ENCODE results near the gene ARSA.

ARSA gene

GRCh38 chr22:50583294-50583861 is 44.6 kb downstream of the ARSA start:
- H3K27ac ChIP-seq: peak overlapping the region; percentile 92
- DNase-seq (ENCODE audit: low read depth, low spot score): no peak

GRCh38 chr22:50582493-50583293 is 45.3 kb downstream of the ARSA start, which contains the start of gene CHKB:
CHKB (minus strand) TSS chr22:50582849; CDS start chr22:50582781, 68 bp downstream.
- DNase-seq (ENCODE audit: low read depth, low spot score): peak; percentile 84
- peak within 1 kb of the TSS; percentile 92 for H3K27ac ChIP-seq

- no peak for DNase-seq (ENCODE audit: low read depth, low spot score)
- peak overlapping the region; percentile 92 for H3K27ac ChIP-seq
Measured at GRCh38 chr22:50581950-50582492, 45.9 kb downstream of the ARSA start.

GRCh38 chr22:50581031-50581949 is 46.7 kb downstream of the ARSA start:
- no peak for DNase-seq (ENCODE audit: low read depth, low spot score)
- peak overlapping the region; percentile 92 for H3K27ac ChIP-seq

DNA sequence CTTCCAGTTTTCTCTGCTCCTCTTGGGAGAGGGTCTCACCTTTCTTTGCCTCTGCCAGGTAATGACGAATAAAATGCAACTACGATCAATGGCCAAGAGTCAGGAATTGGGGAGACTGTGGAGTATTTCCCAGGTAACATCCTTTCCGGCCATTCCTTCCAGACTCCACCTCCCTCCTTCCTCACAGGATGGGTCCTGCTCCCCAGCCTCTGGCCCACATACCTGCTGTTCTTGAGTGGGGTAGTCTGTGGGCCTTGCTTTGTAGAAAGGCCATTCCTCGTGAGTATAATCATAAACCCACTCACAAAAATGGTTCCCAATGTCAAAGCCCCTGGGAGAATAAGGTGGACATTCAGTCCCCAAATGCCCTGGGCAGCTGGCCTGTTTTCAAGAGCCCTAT is 48.2 kb downstream of the ARSA start:
- DNase-seq (ENCODE audit: low read depth, low spot score): no peak
- no peak overlapping the region for H3K27ac ChIP-seq

DNA sequence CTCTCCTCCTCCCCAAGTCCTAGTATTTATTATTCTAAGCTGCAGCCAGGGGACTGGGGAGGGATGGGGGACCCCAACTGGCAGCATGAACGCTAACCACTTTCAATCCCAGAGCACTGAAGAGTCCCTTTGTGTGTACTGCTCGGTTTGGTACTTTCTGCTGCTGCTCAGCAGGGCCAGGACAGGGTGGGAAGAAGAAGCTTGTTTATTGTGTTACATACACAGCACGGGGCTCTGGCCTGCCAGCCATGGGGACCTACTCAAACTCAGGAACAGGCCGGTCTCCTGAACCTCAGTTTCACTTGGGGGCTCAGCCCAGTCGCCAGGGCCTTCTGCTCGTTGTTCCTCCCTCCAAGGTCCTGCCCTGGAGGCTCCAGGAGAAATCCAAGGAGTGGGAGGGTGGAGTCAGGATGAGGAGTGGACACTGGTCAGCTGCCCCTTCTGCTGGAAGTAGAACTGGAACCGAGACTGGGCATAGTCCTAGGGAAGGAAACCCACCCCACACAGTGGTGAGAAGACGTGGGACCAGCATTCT is 49.1 kb downstream of the ARSA start:
- no peak for DNase-seq (ENCODE audit: low read depth, low spot score)
- no peak overlapping the region for H3K27ac ChIP-seq

- no peak for DNase-seq (ENCODE audit: low read depth, low spot score)
- no peak within 1 kb of the TSS for H3K27ac ChIP-seq
Measured at GRCh38 chr22:50577987-50578775, 49.8 kb downstream of the ARSA start, which contains the start of gene CPT1B. CPT1B (minus strand) TSS chr22:50578427; CDS start chr22:50577915, 512 bp downstream.

GRCh38 chr22:50577697-50577986 is 50.3 kb downstream of the ARSA start:
- DNase-seq (ENCODE audit: low read depth, low spot score): no peak
- H3K27ac ChIP-seq: no peak overlapping the region

- DNase-seq (ENCODE audit: low read depth, low spot score): no peak
- no peak overlapping the region for H3K27ac ChIP-seq
Measured at GRCh38 chr22:50576806-50577696, 50.9 kb downstream of the ARSA start.

GRCh38 chr22:50576070-50576469 is 51.9 kb downstream of the ARSA start:
- no peak for DNase-seq (ENCODE audit: low read depth, low spot score)
- H3K27ac ChIP-seq: no peak overlapping the region

DNA sequence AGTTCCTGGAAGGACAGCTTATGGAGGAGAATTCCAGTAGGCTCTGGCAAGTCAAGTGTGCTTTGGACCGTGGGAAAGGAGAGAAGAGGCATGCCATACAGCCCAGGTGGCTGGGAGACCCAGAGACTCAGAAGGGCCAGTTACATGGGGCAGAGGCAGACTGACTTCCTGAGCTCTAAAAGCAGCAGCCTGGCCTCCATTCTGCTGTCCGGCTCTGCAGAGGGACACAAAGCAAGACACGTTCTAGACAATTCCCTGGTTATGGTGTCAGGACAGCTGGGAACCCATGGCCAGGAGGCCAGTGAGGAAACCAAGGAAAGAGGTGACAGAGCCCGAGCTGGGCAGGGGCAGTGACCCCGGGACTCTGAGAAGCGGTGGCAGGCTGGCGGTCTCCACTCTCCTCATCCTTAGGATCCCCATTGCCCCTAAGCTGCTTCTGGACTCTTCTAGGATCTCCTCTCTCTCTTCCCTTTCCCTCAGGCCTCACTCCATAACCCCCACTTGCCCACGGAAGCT is 52.5 kb downstream of the ARSA start:
- DNase-seq (ENCODE audit: low read depth, low spot score): no peak

More for the DNA sequence above, 52.5 kb downstream of the ARSA start:
- H3K27ac ChIP-seq: no peak overlapping the region
